H9 (cell line): ENCODE results near the gene ZBTB20. TPM values are rescaled to one million over a fixed set of nuclear protein-coding genes. Genes with fewer than 3 reads are reported as not detected.

Experiments
- DNase-seq: peaks from one replicate; pipeline ENCODE4 v3.0.0-alpha.2; 2017
- H2AFZ ChIP-seq: one replicate; pipeline ENCODE4 v1.6.1; 2013; ENCODE audit warnings: mild to moderate bottlenecking, low read length, control low read depth, moderate library complexity
- H2AK5ac ChIP-seq: 2 replicates; pipeline ENCODE4 v1.6.1; 2013; ENCODE audit warnings: low read length, control low read depth, mixed read lengths; ENCODE audit not compliant: insufficient read length
- H2BK120ac ChIP-seq: one replicate; pipeline ENCODE4 v1.6.1; 2013; ENCODE audit warnings: low read depth, mild to moderate bottlenecking, low read length, control low read depth, inconsistent platforms; ENCODE audit not compliant: poor library complexity, severe bottlenecking
- H2BK12ac ChIP-seq: 2 replicates; pipeline ENCODE4 v1.6.1; 2013; ENCODE audit warnings: low read length, control low read depth, mixed read lengths, low read depth; ENCODE audit not compliant: insufficient read length
- H2BK15ac ChIP-seq: 2 replicates; pipeline ENCODE4 v1.6.1; 2013; ENCODE audit warnings: low read depth, low read length, control low read depth
- H2BK20ac ChIP-seq: one replicate; pipeline ENCODE4 v1.6.1; 2013; ENCODE audit warnings: low read depth, mild to moderate bottlenecking, low read length, control low read depth, inconsistent platforms; ENCODE audit not compliant: poor library complexity, severe bottlenecking
- H2BK5ac ChIP-seq: 2 replicates; pipeline ENCODE4 v1.6.1; 2013; ENCODE audit warnings: low read length, control low read depth, mixed read lengths; ENCODE audit not compliant: insufficient read length
- H3K14ac ChIP-seq: 2 replicates; pipeline ENCODE4 v1.6.1; 2013; ENCODE audit warnings: low read length, control low read depth; ENCODE audit not compliant: insufficient read depth
- H3K18ac ChIP-seq: 2 replicates; pipeline ENCODE4 v1.6.1; 2013; ENCODE audit warnings: low read depth, mild to moderate bottlenecking, mixed read lengths, low read length, control low read depth; ENCODE audit not compliant: insufficient read length
- H3K23ac ChIP-seq: 2 replicates; pipeline ENCODE4 v1.6.1; 2013; ENCODE audit warnings: low read length, control low read depth, mixed read lengths, low read depth; ENCODE audit not compliant: insufficient read length
- H3K23me2 ChIP-seq: 2 replicates; pipeline ENCODE4 v1.6.1; 2013; ENCODE audit warnings: low read depth, mild to moderate bottlenecking, mixed read lengths, low read length, control low read depth; ENCODE audit not compliant: insufficient read length, poor library complexity, severe bottlenecking
- H3K27ac ChIP-seq: 2 replicates; pipeline ENCODE4 v1.5.1; 2013; ENCODE audit warnings: low read length, control low read depth, mixed read lengths, low read depth; ENCODE audit not compliant: insufficient read length
- H3K27me3 ChIP-seq: 2 replicates; pipeline ENCODE4 v1.6.1; 2013; ENCODE audit warnings: low read length, control low read depth, inconsistent platforms; ENCODE audit not compliant: insufficient read depth
- H3K4ac ChIP-seq: 2 replicates; pipeline ENCODE4 v1.6.1; 2013; ENCODE audit warnings: low read depth, mild to moderate bottlenecking, control low read depth, inconsistent platforms, low read length, moderate library complexity
- H3K4me1 ChIP-seq: 2 replicates; pipeline ENCODE4 v1.6.1; 2013; ENCODE audit warnings: low read length, control low read depth, inconsistent platforms; ENCODE audit not compliant: insufficient read depth
- H3K4me2 ChIP-seq: 2 replicates; pipeline ENCODE4 v1.6.1; 2013; ENCODE audit warnings: low read length, control low read depth, mixed read lengths; ENCODE audit not compliant: insufficient read length, insufficient read depth
- H3K56ac ChIP-seq: 2 replicates; pipeline ENCODE4 v1.6.1; 2013; ENCODE audit warnings: low read depth, mild to moderate bottlenecking, mixed read lengths, low read length, control low read depth; ENCODE audit not compliant: insufficient read length
- H3K79me1 ChIP-seq: 2 replicates; pipeline ENCODE4 v1.6.1; 2013; ENCODE audit warnings: low read depth, mild to moderate bottlenecking, moderate library complexity, low read length, control low read depth, inconsistent platforms; ENCODE audit not compliant: insufficient read depth, poor library complexity, severe bottlenecking
- H3K79me2 ChIP-seq: 2 replicates; pipeline ENCODE4 v1.6.1; 2013; ENCODE audit warnings: low read length, control low read depth, inconsistent platforms; ENCODE audit not compliant: insufficient read depth
- H3K9ac ChIP-seq: 2 replicates; pipeline ENCODE4 v1.6.1; 2013; ENCODE audit warnings: low read length, control low read depth, mixed read lengths; ENCODE audit not compliant: insufficient read length; ENCODE audit errors: extremely low read depth
- H3K9me3 ChIP-seq: one replicate; pipeline ENCODE4 v1.6.1; 2013; ENCODE audit warnings: low read depth, low read length, inconsistent platforms; ENCODE audit not compliant: control insufficient read depth
- H3T11ph ChIP-seq: one replicate; pipeline ENCODE4 v1.6.1; 2013; ENCODE audit warnings: mild to moderate bottlenecking, low read length, control low read depth, inconsistent platforms
- H4K20me1 ChIP-seq: one replicate; pipeline ENCODE4 v1.6.1; 2013; ENCODE audit not compliant: control insufficient read depth, insufficient read length, insufficient read depth
- H4K5ac ChIP-seq: 2 replicates; pipeline ENCODE4 v1.6.1; 2013; ENCODE audit warnings: low read depth, mild to moderate bottlenecking, mixed read lengths, low read length, control low read depth; ENCODE audit not compliant: insufficient read length
- H4K8ac ChIP-seq: replicated peaks from 2 replicates; pipeline ENCODE4 v1.6.1; 2013; ENCODE audit warnings: low read length, control low read depth, mixed read lengths, low read depth; ENCODE audit not compliant: insufficient read length
- H4K91ac ChIP-seq: 2 replicates; pipeline ENCODE4 v1.6.1; 2013; ENCODE audit warnings: low read depth, mild to moderate bottlenecking, moderate library complexity, mixed read lengths, low read length, control low read depth; ENCODE audit not compliant: insufficient read length
- H3K27ac Mint-ChIP-seq, 3 experiments: 2 replicates in 2 of 3; 3 replicates in 1 of 3; pipeline ENCODE4 v1.8.0; 2020 to 2021; ENCODE audit warnings: mixed read lengths in 3 of 3, mild to moderate bottlenecking in 1 of 3, moderate library complexity in 1 of 3
- H3K27me3 Mint-ChIP-seq: 2 replicates; pipeline ENCODE4 v1.8.0; 2021; ENCODE audit warnings: low read depth, mild to moderate bottlenecking, moderate library complexity, mixed read lengths
- H3K36me3 Mint-ChIP-seq, 3 experiments: 2 replicates in 2 of 3; 3 replicates in 1 of 3; pipeline ENCODE4 v1.8.0; 2020 to 2021; ENCODE audit warnings: low read depth in 3 of 3, mixed read lengths in 3 of 3; ENCODE audit not compliant: insufficient read depth in 1 of 3
- H3K4me1 Mint-ChIP-seq, 2 experiments: 2 replicates each; pipeline ENCODE4 v1.8.0; 2020; ENCODE audit warnings: mixed read lengths in 2 of 2
- H3K4me3 Mint-ChIP-seq, 2 experiments: 2 replicates in 1 of 2; 3 replicates in 1 of 2; pipeline ENCODE4 v1.8.0; 2020 to 2021; ENCODE audit warnings: mild to moderate bottlenecking in 2 of 2, mixed read lengths in 2 of 2, moderate library complexity in 1 of 2
- H3K9me3 Mint-ChIP-seq, 2 experiments: 2 replicates in 1 of 2; 3 replicates in 1 of 2; pipeline ENCODE4 v1.8.0; 2020; ENCODE audit warnings: mild to moderate bottlenecking in 2 of 2, mixed read lengths in 2 of 2, moderate library complexity in 1 of 2
- CTCF ChIP-seq: fragments of 200-600 bp; sonication (generic); conservative IDR thresholded peaks from 3 replicates; pipeline ENCODE4 v1.8.0; 2021; ENCODE audit warnings: antibody characterized with exemption, mild to moderate bottlenecking
- WGBS: extraction: QIAGEN DNeasy Blood & Tissue Kit; methylation state at CpG from one replicate; pipeline ENCODE4 v1.1.7; 2013; ENCODE audit warnings: missing lambda C conversion rate, low lambda C conversion rate, mixed read lengths; ENCODE audit not compliant: insufficient read length; ENCODE audit errors: extremely low coverage; 5-methylcytosine and 5-hydroxymethylcytosine counted together
- total RNA-seq: library from RNA; stranded (reverse); gene quantifications from 2 replicates; pipeline ENCODE4 v1.2.1, GENCODE V29; 2021

Gene ZBTB20
- total RNA-seq, 1 experiment from 2014 or later, result 0.70 TPM

- Histone ChIP-seq H2BK20ac (no peak overlapping the region), H4K8ac (no peak overlapping the region), H4K5ac (no peak overlapping the region), H3T11ph (no peak overlapping the region), H4K91ac (no peak overlapping the region), H3K18ac (no peak overlapping the region), H3K23me2 (no peaks in the 10 kb centered on the region), H3K23ac (no peak overlapping the region), H2BK12ac (no peak overlapping the region), H2AK5ac (no peak overlapping the region), H3K27ac (no peak overlapping the region), H3K4me2 (no peak overlapping the region), H3K79me2 (no peaks in the 10 kb centered on the region), H3K79me1 (no peaks in the 10 kb centered on the region), H3K9me3 (no peaks in the 10 kb centered on the region), H2BK120ac (no peak overlapping the region), H3K56ac (no peak overlapping the region), H4K20me1 (no peaks in the 10 kb centered on the region), H2BK15ac (no peak overlapping the region), H3K9ac (no peak overlapping the region), H3K27me3 (no peaks in the 10 kb centered on the region), H3K4ac (no peak overlapping the region), H3K4me1 (no peaks in the 10 kb centered on the region), H2AFZ (no peak overlapping the region), H3K14ac (no peak overlapping the region), H2BK5ac (no peak overlapping the region)
- WGBS, result no CpG with 5 or more reads among the region's 1 CpG
- Mint-ChIP-seq H3K27ac (no peak overlapping the region), H3K36me3 (no peaks in the 10 kb centered on the region), H3K9me3 (no peaks in the 10 kb centered on the region), H3K4me1 (no peaks in the 10 kb centered on the region), H3K27me3 (no peaks in the 10 kb centered on the region), H3K4me3 (no peak overlapping the region)
- DNase-seq, result no peak
- peak; percentile 85 for TF ChIP-seq CTCF
These were observed 319.6 kb downstream of the ZBTB20 start for GRCh38 chr3:114827495-114827894.
